Heart right ventricle (tissue), 16 donors: ENCODE results near the gene GNAT3. TPM values are rescaled to one million over a fixed set of nuclear protein-coding genes. Genes with fewer than 3 reads are reported as not detected.

ENCODE experiments used
- ATAC-seq, 8 donors: fragments of 200-7000 bp; cut with Tn5 transposase; one replicate each; pipeline ENCODE4 v1.9.1; 2020; ENCODE audit warnings: mild to moderate bottlenecking in 8 of 8, moderate library complexity in 8 of 8, moderate number of reproducible peaks in 1 of 8
- DNase-seq, 2 donors: peaks; one replicate each; pipeline ENCODE4 v3.0.0-alpha.2; 2020
- H3K27ac ChIP-seq, 10 donors: fragments of 200-600 bp; sonication (generic) in 2 of 10; one replicate each; pipeline versions ENCODE4 v1.5.0 to v1.8.0; 2020 to 2022; ENCODE audit warnings: mild to moderate bottlenecking in 3 of 10
- H3K27me3 ChIP-seq, 7 donors: fragments of 200-600 bp; one replicate each; pipeline ENCODE4 v1.8.0; 2021 to 2022; ENCODE audit warnings: mild to moderate bottlenecking in 2 of 7
- H3K36me3 ChIP-seq, 9 donors: fragments of 200-600 bp; sonication (generic) in 1 of 9; one replicate each; pipeline versions ENCODE4 v1.5.0 to v1.8.0; 2020 to 2022; ENCODE audit warnings: mild to moderate bottlenecking in 2 of 9
- H3K4me1 ChIP-seq, 9 donors: fragments of 200-600 bp; sonication (generic) in 1 of 9; one replicate each; pipeline versions ENCODE4 v1.5.0 to v1.8.0; 2020 to 2022; ENCODE audit warnings: mild to moderate bottlenecking in 4 of 9
- H3K4me3 ChIP-seq, 10 donors: fragments of 200-600 bp; sonication (generic) in 2 of 10; one replicate each; pipeline versions ENCODE4 v1.5.0 to v1.8.0; 2020 to 2022; ENCODE audit warnings: mild to moderate bottlenecking in 7 of 10, moderate library complexity in 2 of 10
- H3K9me3 ChIP-seq, 11 donors: fragments of 200-600 bp in 10 of 11; sonication (generic) in 2 of 11; one replicate each; pipeline versions ENCODE4 v1.5.0 to v1.8.0; 2013 to 2022; ENCODE audit warnings: mild to moderate bottlenecking in 2 of 11, control low read depth in 1 of 11, moderate library complexity in 1 of 11
- CTCF ChIP-seq, 9 donors: fragments of 200-600 bp; sonication (generic) in 2 of 9; IDR thresholded peaks; one replicate each; pipeline versions ENCODE4 v1.5.0 to v1.8.0; 2021 to 2022; ENCODE audit warnings: antibody characterized with exemption in 9 of 9, mild to moderate bottlenecking in 5 of 9, moderate library complexity in 1 of 9
- WGBS, 2 donors: extraction: QIAGEN DNeasy Blood & Tissue Kit; methylation state at CpG; one replicate each; pipeline ENCODE4 v1.1.7; 2013; ENCODE audit warnings: inconsistent platforms in 1 of 2; 5-methylcytosine and 5-hydroxymethylcytosine counted together
- intact Hi-C, 10 donors: fragments of 100-400 bp; cut with DNase I; formaldehyde crosslinking; loops; one replicate each; pipeline versions ENCODE4 v1.11.1 to v1.14.2; 2022
- polyA plus RNA-seq, 2 donors: library from polyadenylated mRNA; stranded (reverse); fragments of 200-250 nt; gene quantifications; one replicate each; pipeline ENCODE4 v1.2.3, GENCODE V29; 2013
- total RNA-seq, 10 donors: library from RNA; stranded (reverse); fragmentation: NEBNext Ultra II Directional in 3 of 10; extraction: Animal tissue kit (Norgen Biotek cat#: 25700) in 3 of 10; gene quantifications; one replicate each; pipeline versions ENCODE4 v1.2.1 to v1.2.4, GENCODE V29; 2021 to 2023
- donor health status: Arrhythmogenic right ventricular cardiomyopathy.
- donor health status: ischemic (EF 13 %, LVEDD 7.1; RV severe dilation, severe dysfunction).
- donor health status: healthy with polysubstance abuse.
- donor health status: DM: no; HTN: yes; CAD: no.
- donor health status: DM: no; HTN: no; CAD: no.
- donor health status: ischemic (EF 25% LVEDD 6.9; RV normal size, moderate dysfunction).
- donor health status: ischemic (EF 25% LVEDD 5.7; RV mildly dilated, moderate dysfunction).
- donor health status: healthy.
- donor health status: DM: yes; HTN: yes; CAD: no.
- donor health status: Ischemic cardiomyopathy.
- donor health status: ischemic (EF 35%, LVEDD 5.7; RV mildly dilated, moderate dysfunction).
- donor health status: nonischemic (EF 11% LVEDD 7.7; RV severe dilation, severe dysfunction).
- donor health status: DM: yes; HTN: yes; CAD: no.
- donor health status: PGD.
- donor health status: ischemic (EF 29% LVEDD 5.4; RV normal size, mild dysfunction).
- donor health status: nonischemic (EF 23%, LVEDD 6.1; RV moderate dilation, normal function).

The GNAT3 gene
- total and polyA plus RNA-seq, 12 donors, result not detected

- 54 to 68% methylated on average over 4 of the region's 4 CpGs for WGBS, 2 donors
- Histone ChIP-seq H3K4me3 (no peak overlapping the region), H3K36me3 (no peaks in the 10 kb centered on the region), H3K27me3 (no peaks in the 10 kb centered on the region), H3K9me3 (no peaks in the 10 kb centered on the region), H3K4me1 (peaks cover 0 to 26% (median 7%) of the 10 kb centered on the region in 9 donors), H3K27ac (no peak overlapping the region)
- intact Hi-C loops, result loop anchor here in 1 of 10 donors (10.0 kb wide), 1 partner anchor 191 kb away; no protein-coding TSS in a partner anchor
- DNase-seq (no peak), ATAC-seq (no peak)
- TF ChIP-seq CTCF (IDR thresholded peaks at IDR 0.05), result no peak
These were observed 48.5 kb downstream of the GNAT3 start for GRCh38 chr7:80463272-80463920.

DNA sequence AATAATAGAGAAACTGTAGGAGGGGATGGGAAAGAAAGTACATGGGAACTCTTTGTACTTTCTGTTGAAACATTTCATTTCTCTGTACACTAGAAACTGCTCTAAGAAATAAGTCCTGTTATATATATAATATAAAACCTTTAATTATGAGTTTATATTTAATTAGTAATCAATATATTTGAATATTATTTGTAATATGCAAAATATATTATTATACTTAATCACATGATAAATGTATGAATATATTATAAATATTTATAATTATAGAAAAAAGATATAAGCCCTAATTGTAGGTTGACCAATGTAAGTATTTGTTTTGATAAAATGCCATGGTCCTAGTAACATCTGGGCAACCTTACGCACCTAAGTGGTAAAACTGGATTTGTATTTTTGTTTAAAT, 51.0 kb downstream of the GNAT3 start:
- H3K27ac ChIP-seq, result no peak overlapping the region
- H3K36me3 ChIP-seq, result no peaks in the 10 kb centered on the region
- TF ChIP-seq CTCF (IDR thresholded peaks at IDR 0.05), result no peak
- DNase-seq, result no peak
- intact Hi-C loops, result loop anchor here in 1 of 10 donors (10.0 kb wide), 1 partner anchor 194 kb away; no protein-coding TSS in a partner anchor
- H3K9me3 ChIP-seq, result no peaks in the 10 kb centered on the region
- WGBS, 2 donors, result 95 to 100% methylated on average over 1 of the region's 1 CpG
- no peak overlapping the region for H3K4me3 ChIP-seq
- no peak for ATAC-seq
- no peaks in the 10 kb centered on the region for H3K27me3 ChIP-seq
- peaks cover 0 to 10% (median 0%) of the 10 kb centered on the region in 9 donors for H3K4me1 ChIP-seq

GRCh38 chr7:80459776-80460510, 51.9 kb downstream of the GNAT3 start:
- H3K36me3 ChIP-seq, result no peaks in the 10 kb centered on the region
- ATAC-seq (no peak), DNase-seq (no peak)
- no peak overlapping the region for H3K27ac ChIP-seq
- 90 to 93% methylated on average over 4 of the region's 4 CpGs for WGBS, 2 donors
- no peak for TF ChIP-seq CTCF (IDR thresholded peaks at IDR 0.05)
- no peaks in the 10 kb centered on the region for H3K27me3 ChIP-seq
- no peak overlapping the region for H3K4me3 ChIP-seq
- peaks cover 0 to 8% (median 0%) of the 10 kb centered on the region in 9 donors for H3K4me1 ChIP-seq
- H3K9me3 ChIP-seq, result no peaks in the 10 kb centered on the region
- intact Hi-C loops, result loop anchor here in 1 of 10 donors (10.0 kb wide), 1 partner anchor 195 kb away; no protein-coding TSS in a partner anchor

DNA sequence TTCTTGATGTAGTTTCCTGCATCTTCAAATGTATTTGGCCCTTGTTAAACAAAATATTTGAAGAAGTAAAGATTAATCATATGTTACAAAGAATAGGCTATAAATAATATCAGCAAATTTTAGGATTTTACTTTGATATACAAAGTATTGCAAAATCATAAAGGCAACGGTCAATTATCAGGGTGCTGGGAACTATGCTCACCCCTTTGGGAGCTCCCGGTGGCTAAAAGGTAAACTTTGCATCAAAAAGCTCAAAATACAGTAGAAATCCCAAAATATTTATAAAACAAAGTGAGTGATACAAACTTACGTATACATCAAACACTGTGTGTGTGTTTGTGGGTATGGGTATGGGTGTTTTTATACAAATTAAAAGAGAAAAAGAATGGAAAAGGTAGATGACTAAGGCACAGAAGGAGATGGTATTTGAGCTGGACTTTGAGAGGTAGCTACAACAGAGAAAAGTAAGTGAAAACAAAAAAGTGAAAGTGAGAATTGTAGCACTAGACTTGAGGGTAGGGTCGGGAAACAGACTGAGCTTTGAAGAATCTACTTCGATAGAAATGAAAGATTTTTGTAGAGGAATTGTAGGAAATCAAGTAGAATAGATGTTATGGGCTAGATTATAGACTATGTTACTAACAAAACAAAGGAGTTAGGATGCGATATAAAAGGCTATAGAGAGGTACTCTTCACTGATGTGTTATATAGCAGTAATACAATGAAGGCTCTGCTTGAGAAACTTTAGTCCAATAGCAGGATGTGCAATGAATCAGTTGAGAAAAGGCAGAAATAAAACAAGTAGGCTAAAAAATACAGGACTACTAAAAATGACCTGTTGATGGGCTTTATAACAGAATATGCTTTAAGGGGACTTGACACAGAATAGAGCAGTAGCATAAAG, 52.8 kb downstream of the GNAT3 start:
- Histone ChIP-seq H3K27ac (no peak overlapping the region), H3K36me3 (no peaks in the 10 kb centered on the region), H3K27me3 (no peaks in the 10 kb centered on the region), H3K9me3 (no peaks in the 10 kb centered on the region), H3K4me1 (peaks cover 0 to 9% (median 0%) of the 10 kb centered on the region in 9 donors), H3K4me3 (peak overlapping the region in 1 of 10 donors; percentile 8)
- no peak for DNase-seq
- WGBS, 2 donors, result 87 to 92% methylated on average over 6 of the region's 6 CpGs
- ATAC-seq, result no peak
- TF ChIP-seq CTCF (IDR thresholded peaks at IDR 0.05), result no peak
- intact Hi-C loops, result no loop called here
